Activated naive CD8-positive, alpha-beta T cell treated with anti-CD3 and anti-CD28 coated beads for 36 hours (primary cell): ENCODE measurements around the gene MAPKAP1. TPM values are rescaled to one million over a fixed set of nuclear protein-coding genes. Genes with fewer than 3 reads are reported as not detected.

Experiments used
- DNase-seq: peaks from one replicate; pipeline ENCODE4 v3.0.0; 2021
- H3K27ac Mint-ChIP-seq: one replicate; pipeline ENCODE4 v1.8.0; 2022; ENCODE audit warnings: mild to moderate bottlenecking, moderate library complexity, mixed read lengths
- H3K27me3 Mint-ChIP-seq: one replicate; pipeline ENCODE4 v1.8.0; 2022; ENCODE audit warnings: mild to moderate bottlenecking, mixed read lengths
- H3K36me3 Mint-ChIP-seq: one replicate; pipeline ENCODE4 v1.8.0; 2021; ENCODE audit warnings: mild to moderate bottlenecking, mixed read lengths
- H3K4me1 Mint-ChIP-seq: one replicate; pipeline ENCODE4 v1.8.0; 2021; ENCODE audit warnings: mixed read lengths
- H3K4me3 Mint-ChIP-seq: one replicate; pipeline ENCODE4 v1.8.0; 2022; ENCODE audit warnings: mild to moderate bottlenecking, moderate library complexity, mixed read lengths
- H3K9me3 Mint-ChIP-seq: one replicate; pipeline ENCODE4 v1.8.0; 2022; ENCODE audit warnings: mixed read lengths
- total RNA-seq, 2 experiments: library from RNA; stranded (reverse); gene quantifications; one replicate each; pipeline ENCODE4 v1.2.3, GENCODE V29; 2021

Gene MAPKAP1
- 10 to 100 TPM; 91.8 to 92.2 TPM for total RNA-seq

DNA sequence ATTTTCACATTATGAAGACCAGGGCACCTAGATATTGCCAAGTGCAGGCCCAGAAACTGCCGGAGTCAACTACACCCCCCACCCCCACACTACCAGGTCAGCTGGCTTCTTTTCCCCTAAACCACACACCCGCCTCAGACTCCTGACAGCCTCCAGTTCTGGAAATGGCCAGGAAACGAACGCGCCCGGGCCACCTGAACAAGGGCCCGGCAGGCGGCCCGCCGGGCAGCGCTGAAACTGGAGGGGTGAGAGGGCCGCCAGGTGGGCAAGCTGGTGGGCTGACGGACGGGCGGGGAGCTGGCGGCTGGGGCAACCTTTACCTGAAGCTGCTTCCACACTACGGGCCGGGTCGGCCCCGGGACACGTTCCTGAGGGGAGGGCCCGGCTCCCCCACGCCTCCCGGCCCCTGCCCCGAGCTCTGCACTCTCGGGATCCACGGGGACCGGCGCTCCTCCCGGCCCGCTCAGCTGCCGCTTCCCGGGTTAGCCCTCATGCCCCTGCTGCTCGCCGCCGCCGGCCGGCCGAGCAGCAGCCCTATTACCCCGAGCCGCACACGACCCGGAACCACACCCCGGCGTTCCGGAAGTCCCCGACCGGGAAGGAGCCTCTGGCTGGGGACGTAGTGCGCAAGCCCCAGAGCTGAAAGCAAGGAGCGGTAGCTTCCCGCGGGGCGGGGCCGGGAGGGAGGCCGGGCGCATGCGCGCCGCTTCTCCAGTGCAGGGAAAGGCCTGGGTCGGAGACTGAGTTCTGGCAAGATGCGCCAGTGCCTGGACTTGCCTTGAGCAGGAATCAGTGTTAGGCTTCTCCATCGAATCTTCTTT, at the start of gene MAPKAP1:
Gene MAPKAP1, minus strand, starts transcription at position 558 of the 821 bp plus-strand sequence. CDS start 34,634 bp downstream, outside the sequence.
- Mint-ChIP-seq H3K36me3 (peaks cover 16% of the 10 kb centered on the region), H3K4me3 (peak within 1 kb of the TSS; percentile 86), H3K27ac (peak within 1 kb of the TSS; percentile 82), H3K9me3 (no peaks in the 10 kb centered on the region), H3K27me3 (no peaks in the 10 kb centered on the region), H3K4me1 (peaks cover 41% of the 10 kb centered on the region)
- DNase-seq, result peak; percentile 94

DNA sequence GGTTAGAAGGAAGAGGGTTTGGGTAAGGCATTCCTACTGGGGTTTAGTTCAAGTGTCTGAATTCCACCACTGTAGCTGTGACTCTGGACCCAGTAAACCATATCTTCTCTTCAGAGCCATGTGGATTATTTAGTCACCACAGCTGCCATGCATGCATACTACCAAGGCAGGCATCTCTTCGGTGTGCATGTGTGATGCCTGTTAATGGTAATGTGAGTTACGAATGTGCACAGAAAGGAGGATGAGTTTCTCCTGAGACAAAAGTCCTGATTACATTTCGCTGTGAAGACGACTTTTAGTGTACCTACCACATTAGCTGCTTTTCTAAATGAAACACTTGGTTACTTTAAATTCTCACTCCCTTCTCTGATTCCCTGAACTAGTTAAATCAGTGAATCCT, 49.5 kb upstream of the MAPKAP1 start:
- no peak overlapping the region for H3K4me3 Mint-ChIP-seq
- H3K27me3 Mint-ChIP-seq, result no peaks in the 10 kb centered on the region
- no peak overlapping the region for H3K27ac Mint-ChIP-seq

DNA sequence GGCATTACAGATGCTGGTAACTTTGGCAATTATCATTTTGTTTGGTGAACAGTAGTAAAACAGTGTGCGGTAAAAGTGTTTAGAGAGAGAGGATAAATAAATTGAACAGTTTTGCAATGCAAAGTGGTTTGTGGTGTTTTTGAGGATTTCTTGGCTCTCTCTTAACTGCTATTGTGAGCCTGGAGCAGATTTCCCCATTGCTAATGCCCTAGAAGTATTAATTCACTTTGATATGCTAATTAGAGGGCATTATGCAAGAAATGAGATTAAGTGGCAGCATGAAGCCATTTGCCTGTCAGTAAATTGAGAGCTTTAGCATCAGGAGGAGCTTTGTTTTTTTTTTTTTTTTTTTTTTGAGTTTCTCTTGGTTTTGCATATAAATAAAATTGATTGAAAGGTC, 48.3 kb upstream of the MAPKAP1 start:
- H3K9me3 Mint-ChIP-seq, result no peaks in the 10 kb centered on the region
- H3K4me1 Mint-ChIP-seq, result peaks cover 37% of the 10 kb centered on the region
- DNase-seq, result no peak
- no peaks in the 10 kb centered on the region for H3K27me3 Mint-ChIP-seq
- H3K27ac Mint-ChIP-seq, result no peak overlapping the region
- H3K36me3 Mint-ChIP-seq, result peaks cover 10% of the 10 kb centered on the region
- H3K4me3 Mint-ChIP-seq, result no peak overlapping the region

More for the DNA sequence above, 49.5 kb upstream of the MAPKAP1 start:
- Mint-ChIP-seq H3K4me1 (peaks cover 33% of the 10 kb centered on the region), H3K36me3 (peaks cover 7% of the 10 kb centered on the region), H3K9me3 (no peaks in the 10 kb centered on the region)
- no peak for DNase-seq

DNA sequence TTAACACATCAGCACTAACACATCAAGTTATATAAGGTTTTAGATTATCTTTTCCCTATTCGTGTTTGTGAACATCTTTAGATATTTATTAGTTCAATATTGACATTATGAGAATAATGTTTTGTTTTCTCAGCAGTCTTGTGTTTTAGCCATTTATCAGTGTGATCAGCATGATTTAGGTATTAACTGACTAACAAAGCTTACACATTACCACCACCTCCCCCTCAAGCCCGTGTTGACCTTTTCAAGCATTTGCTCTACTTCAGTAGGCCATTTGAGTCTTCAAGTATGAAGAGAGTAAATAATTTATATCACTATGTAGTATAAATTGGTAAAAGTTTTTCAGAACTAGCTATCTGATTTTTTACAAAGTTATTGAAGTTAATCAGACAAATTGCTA, 47.1 kb upstream of the MAPKAP1 start:
- Mint-ChIP-seq H3K9me3 (no peaks in the 10 kb centered on the region), H3K4me1 (peaks cover 35% of the 10 kb centered on the region), H3K27me3 (no peaks in the 10 kb centered on the region), H3K27ac (no peak overlapping the region), H3K4me3 (no peak overlapping the region), H3K36me3 (peaks cover 14% of the 10 kb centered on the region)
- DNase-seq, result no peak

DNA sequence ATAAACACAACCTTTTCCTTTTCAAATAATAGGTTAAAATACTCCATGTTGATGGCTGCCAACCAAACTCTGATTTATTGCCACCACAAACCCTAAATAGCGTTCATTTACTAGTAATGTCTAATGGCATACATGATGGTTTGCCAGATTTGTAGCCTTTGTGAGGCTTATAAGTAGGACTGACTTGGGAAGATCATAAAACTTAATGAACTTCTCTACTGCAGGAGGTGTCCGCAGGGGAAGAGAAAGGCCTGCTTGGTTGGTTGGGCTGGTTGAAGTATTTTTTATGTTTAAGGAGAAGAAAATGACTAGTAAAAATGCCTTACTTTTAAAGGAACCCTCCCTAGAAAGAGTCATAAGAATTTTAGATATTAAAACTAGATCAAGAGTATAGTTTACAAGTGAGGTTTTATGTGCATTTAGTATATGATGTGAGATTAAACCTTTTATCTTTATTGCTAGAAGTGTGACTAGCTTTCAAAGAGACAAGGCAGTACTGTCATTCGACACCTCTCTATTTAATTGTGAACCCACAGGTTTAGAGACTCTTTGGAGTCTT, 45.1 kb upstream of the MAPKAP1 start:
- no peak for DNase-seq
- no peaks in the 10 kb centered on the region for H3K9me3 Mint-ChIP-seq
- H3K4me3 Mint-ChIP-seq, result no peak overlapping the region
- H3K27me3 Mint-ChIP-seq, result no peaks in the 10 kb centered on the region
- peaks cover 14% of the 10 kb centered on the region for H3K36me3 Mint-ChIP-seq
- H3K4me1 Mint-ChIP-seq, result peaks cover 27% of the 10 kb centered on the region
- H3K27ac Mint-ChIP-seq, result no peak overlapping the region

DNA sequence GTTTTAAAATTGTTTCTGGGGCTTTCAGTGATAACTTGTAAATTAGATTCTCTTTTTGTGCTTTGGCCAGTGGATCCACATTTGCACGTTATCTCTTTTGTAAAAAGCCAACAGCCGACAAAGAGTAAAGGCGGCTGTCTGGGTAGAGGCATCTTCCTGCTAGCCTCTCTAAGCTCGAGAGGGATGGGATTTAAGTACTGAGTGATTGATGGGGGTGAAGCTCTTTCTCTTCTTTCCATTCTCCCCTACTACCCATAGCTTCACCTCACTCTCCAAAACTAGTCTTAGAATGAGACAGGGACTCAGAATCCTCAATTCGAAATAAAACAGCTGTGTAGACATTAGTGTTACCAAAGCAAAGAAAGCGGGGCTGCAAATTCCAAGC, 43.6 kb upstream of the MAPKAP1 start:
- Mint-ChIP-seq H3K27ac (no peak overlapping the region), H3K27me3 (peaks cover 1% of the 10 kb centered on the region), H3K4me3 (no peak overlapping the region), H3K4me1 (peaks cover 28% of the 10 kb centered on the region), H3K9me3 (no peaks in the 10 kb centered on the region), H3K36me3 (peaks cover 10% of the 10 kb centered on the region)
- no peak for DNase-seq

DNA sequence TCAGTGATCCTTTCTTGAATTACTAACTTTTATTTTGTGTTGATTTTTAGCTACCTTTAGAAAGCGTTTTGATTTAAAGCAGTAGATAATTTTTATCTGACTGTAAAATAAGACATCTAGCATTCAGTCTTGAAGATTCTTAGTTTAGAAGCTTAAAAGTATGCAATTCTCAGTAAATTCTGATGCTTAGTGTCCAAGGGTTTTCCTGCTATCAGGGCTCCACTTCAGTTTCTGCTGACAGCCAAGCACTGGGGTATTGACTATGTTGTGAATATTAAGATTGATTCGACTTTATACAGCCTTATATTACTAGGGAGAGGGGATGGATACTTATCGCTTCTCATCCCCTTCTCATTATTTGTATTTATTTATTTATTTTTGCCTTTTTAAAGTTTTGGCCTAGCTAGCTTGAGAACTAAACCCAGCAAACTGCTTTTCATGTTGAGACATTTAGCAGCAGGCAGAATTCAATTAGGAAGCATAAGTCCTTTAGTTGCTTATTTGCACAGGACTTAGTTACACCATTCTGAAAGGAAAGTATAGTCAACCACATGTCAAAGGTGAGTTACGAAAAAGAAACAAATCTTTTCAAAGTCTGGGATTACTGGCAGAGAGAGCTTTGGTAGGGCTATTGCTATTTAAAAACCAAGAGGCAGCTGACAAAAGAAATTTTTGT, 43.1 kb upstream of the MAPKAP1 start:
- H3K4me3 Mint-ChIP-seq, result no peak overlapping the region

DNA sequence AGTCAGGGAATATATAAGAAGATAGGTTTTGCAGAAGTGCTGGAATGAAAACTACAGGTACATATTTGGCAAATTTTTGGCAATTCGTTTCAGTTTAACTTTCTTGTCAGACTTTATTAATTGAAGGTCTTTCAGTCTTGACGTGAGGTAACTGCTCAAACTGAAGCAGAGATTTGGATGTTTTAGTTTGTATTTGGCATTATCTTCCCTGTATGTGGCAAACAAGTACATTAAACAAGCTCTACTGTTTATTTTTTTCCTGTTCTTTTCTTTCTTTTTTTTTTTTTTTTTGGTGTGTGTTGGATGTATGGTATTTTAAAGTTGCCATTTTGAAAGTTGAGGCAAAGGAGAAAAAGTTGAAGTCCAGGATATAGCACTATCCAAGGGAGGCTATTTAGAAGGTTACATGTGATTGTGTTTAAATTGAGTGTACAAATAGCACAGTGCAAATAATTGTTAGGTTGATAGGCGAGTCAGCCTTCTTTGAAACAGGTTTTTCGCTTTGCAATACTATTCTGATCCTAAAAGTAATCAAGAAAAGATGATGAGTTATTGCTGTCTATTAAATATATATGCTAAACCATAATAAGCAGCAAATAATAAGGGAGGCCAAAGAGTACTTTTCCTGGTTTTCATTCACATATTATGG, 42.4 kb upstream of the MAPKAP1 start:
- Mint-ChIP-seq H3K9me3 (no peaks in the 10 kb centered on the region), H3K4me1 (peaks cover 29% of the 10 kb centered on the region), H3K4me3 (peak overlapping the region; percentile 53), H3K36me3 (peaks cover 10% of the 10 kb centered on the region), H3K27me3 (peaks cover 13% of the 10 kb centered on the region), H3K27ac (no peak overlapping the region)
- DNase-seq, result no peak

More for the DNA sequence above, 43.1 kb upstream of the MAPKAP1 start:
- H3K27me3 Mint-ChIP-seq, result peaks cover 6% of the 10 kb centered on the region
- H3K9me3 Mint-ChIP-seq, result no peaks in the 10 kb centered on the region
- H3K36me3 Mint-ChIP-seq, result peaks cover 10% of the 10 kb centered on the region
- peaks cover 29% of the 10 kb centered on the region for H3K4me1 Mint-ChIP-seq
- H3K27ac Mint-ChIP-seq, result no peak overlapping the region
- DNase-seq, result no peak

DNA sequence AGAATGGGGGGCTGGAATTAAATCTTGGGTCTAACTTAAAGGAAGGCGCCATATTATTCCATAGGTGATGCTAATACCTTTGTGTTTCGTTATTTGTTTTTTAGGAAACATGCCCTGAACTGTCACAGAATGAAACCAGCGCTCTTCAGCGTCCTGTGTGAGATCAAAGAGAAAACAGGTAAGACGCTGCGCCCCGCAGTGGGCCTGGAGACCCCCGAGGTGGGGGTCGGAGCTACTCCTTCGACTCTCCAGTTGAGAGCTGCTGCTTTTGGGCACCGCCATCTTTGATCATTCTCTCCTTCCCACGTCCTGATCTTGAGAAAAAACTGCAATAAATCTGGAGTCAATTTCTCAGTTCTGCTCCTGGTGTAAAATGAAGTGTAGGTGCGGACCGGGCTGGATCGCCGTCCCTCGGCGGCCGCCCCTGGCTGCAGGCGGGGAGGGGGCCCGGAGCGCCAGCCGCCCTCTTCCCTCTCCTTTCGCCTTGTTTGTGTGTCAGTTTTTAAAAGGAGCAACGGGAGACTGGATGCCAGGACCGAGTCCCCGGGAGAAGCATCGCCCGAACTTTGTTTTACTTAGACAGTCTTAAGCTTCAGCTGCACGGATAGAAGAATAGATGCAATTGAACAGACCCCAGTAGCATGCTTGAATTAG, 41.6 kb upstream of the MAPKAP1 start:
- Mint-ChIP-seq H3K36me3 (peaks cover 10% of the 10 kb centered on the region), H3K27ac (peak overlapping the region; percentile 76), H3K27me3 (peaks cover 18% of the 10 kb centered on the region), H3K4me3 (peak overlapping the region; percentile 87), H3K4me1 (peaks cover 30% of the 10 kb centered on the region), H3K9me3 (no peaks in the 10 kb centered on the region)
- no peak for DNase-seq

DNA sequence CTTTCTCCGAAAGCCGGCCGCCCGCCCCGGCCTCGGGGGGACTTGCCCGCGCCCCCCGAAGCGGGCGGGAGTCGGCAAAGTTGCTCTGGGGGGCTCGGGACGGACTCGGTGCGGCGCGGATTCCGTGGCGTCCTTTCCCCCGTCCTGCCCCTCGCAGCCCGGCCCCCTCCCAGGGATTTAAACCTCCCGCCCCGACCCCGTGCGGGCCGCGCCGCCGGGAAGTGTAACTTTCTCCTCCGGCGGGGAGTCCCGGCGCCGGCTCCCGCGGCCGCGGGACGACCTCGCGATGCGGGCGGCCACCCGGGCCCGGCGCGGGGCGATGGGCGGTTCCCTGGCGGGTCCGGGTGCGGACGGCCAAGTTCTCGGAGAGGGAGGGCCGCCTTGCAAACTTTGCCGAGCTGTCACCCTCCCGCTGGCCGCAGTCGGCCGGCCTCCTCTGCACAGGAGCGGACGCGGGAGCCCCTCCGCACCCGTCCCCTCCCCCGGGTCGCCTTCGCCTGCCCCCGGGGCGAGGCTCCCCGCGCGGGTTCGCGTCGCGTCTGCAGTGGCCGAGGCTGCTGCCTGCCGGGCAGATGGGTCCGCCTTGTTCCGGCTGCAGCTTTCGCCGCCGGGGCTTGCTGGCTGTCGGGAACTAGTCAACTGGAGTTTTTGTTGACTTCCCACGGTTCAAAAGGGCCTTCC, 40.9 kb upstream of the MAPKAP1 start:
- H3K36me3 Mint-ChIP-seq, result peaks cover 10% of the 10 kb centered on the region
- DNase-seq, result peak; percentile 36
- peak overlapping the region; percentile 87 for H3K4me3 Mint-ChIP-seq
- H3K27ac Mint-ChIP-seq, result peak overlapping the region; percentile 76
- H3K9me3 Mint-ChIP-seq, result no peaks in the 10 kb centered on the region
- peaks cover 31% of the 10 kb centered on the region for H3K4me1 Mint-ChIP-seq
- peaks cover 21% of the 10 kb centered on the region for H3K27me3 Mint-ChIP-seq

DNA sequence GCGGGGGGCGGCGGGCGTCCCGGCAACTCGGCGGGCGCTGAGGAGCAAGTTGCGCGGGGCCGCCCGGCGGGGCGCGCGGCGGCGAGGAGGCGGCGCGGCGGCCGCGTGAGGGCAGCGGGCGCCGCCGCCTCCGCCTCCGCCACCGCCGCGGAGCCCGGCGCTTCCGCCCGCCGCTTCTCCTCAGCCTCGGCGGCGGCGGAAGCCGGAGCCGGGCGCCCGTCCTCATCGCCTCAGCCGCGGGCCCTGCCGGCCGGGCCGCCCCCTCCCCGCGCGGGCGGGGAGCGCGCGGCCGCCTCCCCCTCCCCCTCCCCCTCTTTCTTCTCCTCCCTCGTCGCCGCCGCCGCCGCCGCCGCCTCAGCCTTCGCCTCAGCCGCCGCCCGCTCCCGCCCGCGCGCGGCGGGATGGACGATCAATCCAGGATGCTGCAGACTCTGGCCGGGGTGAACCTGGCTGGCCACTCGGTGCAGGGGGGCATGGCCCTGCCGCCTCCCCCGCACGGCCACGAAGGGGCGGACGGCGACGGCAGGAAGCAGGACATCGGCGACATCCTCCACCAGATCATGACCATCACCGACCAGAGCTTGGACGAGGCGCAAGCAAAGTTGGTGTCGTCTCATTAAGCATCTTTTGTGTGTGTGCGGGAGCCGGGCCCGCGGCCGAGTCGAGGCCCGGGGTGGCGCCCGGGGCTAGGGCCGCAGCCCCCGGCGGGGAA, 40.2 kb upstream of the MAPKAP1 start, which contains the start of gene PBX3:
Gene PBX3, plus strand, starts transcription at position 321 of the 712 bp plus-strand sequence.
- H3K4me3 Mint-ChIP-seq, result peak within 1 kb of the TSS; percentile 87
- H3K9me3 Mint-ChIP-seq, result no peaks in the 10 kb centered on the region
- peaks cover 28% of the 10 kb centered on the region for H3K4me1 Mint-ChIP-seq
- peak within 1 kb of the TSS; percentile 92 for H3K27ac Mint-ChIP-seq
- H3K36me3 Mint-ChIP-seq, result peaks cover 8% of the 10 kb centered on the region
- peaks cover 21% of the 10 kb centered on the region for H3K27me3 Mint-ChIP-seq
- DNase-seq, result peak; percentile 55

DNA sequence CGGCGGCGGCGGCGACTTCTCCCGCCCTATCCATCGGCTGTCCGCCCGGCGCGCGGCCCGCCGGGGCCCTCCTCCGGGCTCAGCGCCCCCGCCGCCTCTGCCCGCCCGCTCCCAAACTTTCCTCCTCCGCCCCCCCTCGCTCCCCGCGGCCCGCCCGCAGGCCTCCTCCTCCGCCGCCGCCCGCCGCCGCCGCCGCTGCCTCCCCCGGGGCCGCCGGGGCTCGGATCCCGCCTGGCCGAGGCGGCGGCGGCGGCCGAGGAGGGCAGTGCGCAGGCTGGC, 39.7 kb upstream of the MAPKAP1 start:
- H3K36me3 Mint-ChIP-seq, result peaks cover 8% of the 10 kb centered on the region
- peaks cover 25% of the 10 kb centered on the region for H3K4me1 Mint-ChIP-seq
- no peak for DNase-seq
- H3K27ac Mint-ChIP-seq, result no peak overlapping the region
- peaks cover 21% of the 10 kb centered on the region for H3K27me3 Mint-ChIP-seq
- no peak overlapping the region for H3K4me3 Mint-ChIP-seq
- H3K9me3 Mint-ChIP-seq, result no peaks in the 10 kb centered on the region

DNA sequence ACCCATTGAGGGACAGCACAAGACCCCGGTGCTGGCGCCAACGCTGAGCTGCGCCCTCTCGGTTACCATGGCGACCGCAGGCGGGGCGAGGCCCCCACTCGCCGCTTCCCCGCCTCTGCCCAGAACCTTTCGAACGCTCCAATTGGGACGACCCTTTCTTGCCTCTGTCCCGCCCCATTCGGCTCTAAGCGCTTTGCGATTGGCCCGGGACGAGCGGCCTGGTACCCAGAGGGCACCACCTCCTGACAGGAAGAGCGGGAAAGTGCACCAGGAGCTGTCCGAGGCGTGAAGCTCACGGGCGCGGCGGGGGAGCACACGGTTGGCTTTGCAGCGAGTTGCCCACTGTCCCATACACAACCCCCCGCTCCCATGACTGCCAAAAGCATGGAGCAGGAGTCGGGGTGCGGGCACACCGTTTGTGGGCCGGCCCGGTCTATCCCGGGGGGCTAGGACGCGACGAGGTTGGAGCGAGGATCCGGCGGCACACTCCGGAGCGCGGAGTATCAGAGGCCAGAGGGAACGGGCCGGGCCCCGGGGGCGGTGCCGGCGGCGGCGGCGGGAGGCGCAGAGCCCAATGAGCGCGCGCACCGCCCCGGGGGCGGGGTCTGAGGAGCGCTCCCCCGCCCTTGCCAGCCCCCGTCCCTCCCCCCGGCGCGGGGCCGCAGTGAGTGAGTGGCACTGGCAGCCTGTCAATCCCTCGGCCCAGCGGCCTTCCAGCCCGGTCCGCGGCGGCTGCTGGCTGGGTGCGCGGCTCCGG, 39.2 kb upstream of the MAPKAP1 start:
- H3K36me3 Mint-ChIP-seq, result peaks cover 8% of the 10 kb centered on the region
- H3K4me3 Mint-ChIP-seq, result peak overlapping the region; percentile 85
- H3K27me3 Mint-ChIP-seq, result peaks cover 26% of the 10 kb centered on the region
- no peaks in the 10 kb centered on the region for H3K9me3 Mint-ChIP-seq
- H3K27ac Mint-ChIP-seq, result peak overlapping the region; percentile 92
- peaks cover 25% of the 10 kb centered on the region for H3K4me1 Mint-ChIP-seq
- DNase-seq, result peak; percentile 96
